ENCODE data around the gene FAM241A. TPM values are rescaled to one million over a fixed set of nuclear protein-coding genes. Genes with fewer than 3 reads are reported as not detected.

The FAM241A gene
- total and polyA plus RNA-seq, 2 of the 13 experiments (the other 11 are each of a cell fraction or from before 2014, with no cell fraction given), result 0.61 to 0.69 TPM

GRCh38 chr4:112231779-112232713 lies 86.8 kb downstream of the FAM241A start, which contains the start of gene AP1AR (continued):
- TF ChIP-seq ZXDC (CRISPR knock-in tag; IDR thresholded peaks at IDR 0.05) (peak; percentile 87), ZNF639 (CRISPR knock-in tag; conservative IDR thresholded peaks at IDR 0.05) (peak; percentile 31; the same call in 1 of the 2 replicates), SIN3A (IDR thresholded peaks at IDR 0.05; ENCODE audit: borderline replicate concordance, low read depth, low read length) (peak; percentile 46; the same call in 1 of the 2 replicates), ZNF337 (CRISPR knock-in tag; IDR thresholded peaks at IDR 0.05; ENCODE audit: borderline replicate concordance, low read depth) (0 out of 2 replicates have a peak, but pooled peaks have one; percentile 18), AHDC1 (CRISPR knock-in tag; IDR thresholded peaks at IDR 0.05; ENCODE audit: borderline replicate concordance) (no peak; the same call in none of the 2 replicates), ZNF781 (CRISPR knock-in tag; IDR thresholded peaks at IDR 0.05; ENCODE audit: borderline replicate concordance, not compliant biosample characterization) (peak; percentile 63), SRSF9 (IDR thresholded peaks at IDR 0.05; ENCODE audit: borderline replicate concordance, insufficient read depth, low read depth, low read length, poor library complexity, severe bottlenecking) (no peak), CHCHD3 (CRISPR knock-in tag; IDR thresholded peaks at IDR 0.05) (no peak), TBX3 (IDR thresholded peaks at IDR 0.05; ENCODE audit: borderline replicate concordance) (peak; percentile 42; the same call in 1 of the 2 replicates), MTF2 (CRISPR knock-in tag; IDR thresholded peaks at IDR 0.05; ENCODE audit: borderline replicate concordance) (peak; percentile 96), MYPOP (CRISPR knock-in tag; IDR thresholded peaks at IDR 0.05) (0 out of 2 replicates have a peak, but pooled peaks have one; percentile 19), ZZZ3 (CRISPR knock-in tag; IDR thresholded peaks at IDR 0.05; ENCODE audit: borderline replicate concordance) (no peak), BATF2 (CRISPR knock-in tag; IDR thresholded peaks at IDR 0.05) (no peak), EED (CRISPR knock-in tag; IDR thresholded peaks at IDR 0.05) (peak; percentile 88; the same call in 1 of the 2 replicates)

All from HepG2 (cell line).